Measurements from ENCODE around the gene KIAA0513. TPM values are rescaled to one million over a fixed set of nuclear protein-coding genes. Genes with fewer than 3 reads are reported as not detected.

KIAA0513 gene
- total RNA-seq, 2 donors from 2014 or later: 13.4 to 50.1 TPM

GRCh38 chr16:85037050-85037410 lies 9.4 kb downstream of the KIAA0513 start:
- H3K4me1 ChIP-seq (ENCODE audit: control insufficient read depth in 1 of 2, low read depth in 2 of 2): no peaks in the 10 kb centered on the region
- TF ChIP-seq CTCF (IDR thresholded peaks at IDR 0.05): no peak
- no peaks in the 10 kb centered on the region for H3K9me3 ChIP-seq
- ATAC-seq (ENCODE audit: insufficient number of reproducible peaks, low FRiP score, low read depth) (no peak), DNase-seq (ENCODE audit: low spot score) (no peak)
- H3K27ac ChIP-seq: no peak overlapping the region
- no peak overlapping the region for H3K4me3 ChIP-seq
- H3K27me3 ChIP-seq (replicated peaks; ENCODE audit: insufficient read depth): no peaks in the 10 kb centered on the region
- H3K36me3 ChIP-seq: no peaks in the 10 kb centered on the region

GRCh38 chr16:85037721-85038120 lies 10.1 kb downstream of the KIAA0513 start:
- Histone ChIP-seq H3K4me1 (ENCODE audit: control insufficient read depth in 1 of 2, low read depth in 2 of 2) (no peaks in the 10 kb centered on the region), H3K9me3 (no peaks in the 10 kb centered on the region), H3K36me3 (no peaks in the 10 kb centered on the region), H3K27me3 (replicated peaks; ENCODE audit: insufficient read depth) (no peaks in the 10 kb centered on the region), H3K27ac (no peak overlapping the region), H3K4me3 (no peak overlapping the region)
- no peak for TF ChIP-seq CTCF (IDR thresholded peaks at IDR 0.05)
- ATAC-seq (ENCODE audit: insufficient number of reproducible peaks, low FRiP score, low read depth) (no peak), DNase-seq (ENCODE audit: low spot score) (no peak)

GRCh38 chr16:85040685-85041084 lies 13.1 kb downstream of the KIAA0513 start:
- H3K9me3 ChIP-seq: no peaks in the 10 kb centered on the region
- H3K27me3 ChIP-seq (replicated peaks; ENCODE audit: insufficient read depth): no peaks in the 10 kb centered on the region
- no peak overlapping the region for H3K4me3 ChIP-seq
- no peak for TF ChIP-seq CTCF (IDR thresholded peaks at IDR 0.05)
- no peaks in the 10 kb centered on the region for H3K36me3 ChIP-seq
- no peak overlapping the region for H3K27ac ChIP-seq
- ATAC-seq (ENCODE audit: insufficient number of reproducible peaks, low FRiP score, low read depth) (no peak), DNase-seq (ENCODE audit: low spot score) (no peak)
- H3K4me1 ChIP-seq (ENCODE audit: control insufficient read depth in 1 of 2, low read depth in 2 of 2): no peaks in the 10 kb centered on the region

GRCh38 chr16:85041219-85042166 lies 13.9 kb downstream of the KIAA0513 start:
- ATAC-seq (ENCODE audit: insufficient number of reproducible peaks, low FRiP score, low read depth) (no peak), DNase-seq (ENCODE audit: low spot score) (no peak)
- Histone ChIP-seq H3K4me3 (no peak overlapping the region), H3K4me1 (ENCODE audit: control insufficient read depth in 1 of 2, low read depth in 2 of 2) (no peaks in the 10 kb centered on the region), H3K27ac (no peak overlapping the region), H3K9me3 (no peaks in the 10 kb centered on the region), H3K27me3 (replicated peaks; ENCODE audit: insufficient read depth) (no peaks in the 10 kb centered on the region), H3K36me3 (no peaks in the 10 kb centered on the region)
- TF ChIP-seq CTCF (IDR thresholded peaks at IDR 0.05): no peak

GRCh38 chr16:85042167-85042526 lies 14.6 kb downstream of the KIAA0513 start:
- ATAC-seq (ENCODE audit: insufficient number of reproducible peaks, low FRiP score, low read depth): no peak
- TF ChIP-seq CTCF (IDR thresholded peaks at IDR 0.05): no peak
- no peak overlapping the region for H3K27ac ChIP-seq

More at GRCh38 chr16:85042167-85042526, 14.6 kb downstream of the KIAA0513 start:
- Histone ChIP-seq H3K36me3 (no peaks in the 10 kb centered on the region), H3K4me1 (ENCODE audit: control insufficient read depth in 1 of 2, low read depth in 2 of 2) (no peaks in the 10 kb centered on the region), H3K27me3 (replicated peaks; ENCODE audit: insufficient read depth) (no peaks in the 10 kb centered on the region), H3K9me3 (no peaks in the 10 kb centered on the region), H3K4me3 (no peak overlapping the region)
- no peak for DNase-seq (ENCODE audit: low spot score)
